ENCODE measurements around the gene PANK4. TPM values are rescaled to one million over a fixed set of nuclear protein-coding genes. Genes with fewer than 3 reads are reported as not detected.

The PANK4 gene
- total and polyA plus RNA-seq, 10 of the 15 experiments (the other 5 are each of a cell fraction or from before 2014, with no cell fraction given), result 0.35 to 38.0 (median 18.6) TPM

DNA sequence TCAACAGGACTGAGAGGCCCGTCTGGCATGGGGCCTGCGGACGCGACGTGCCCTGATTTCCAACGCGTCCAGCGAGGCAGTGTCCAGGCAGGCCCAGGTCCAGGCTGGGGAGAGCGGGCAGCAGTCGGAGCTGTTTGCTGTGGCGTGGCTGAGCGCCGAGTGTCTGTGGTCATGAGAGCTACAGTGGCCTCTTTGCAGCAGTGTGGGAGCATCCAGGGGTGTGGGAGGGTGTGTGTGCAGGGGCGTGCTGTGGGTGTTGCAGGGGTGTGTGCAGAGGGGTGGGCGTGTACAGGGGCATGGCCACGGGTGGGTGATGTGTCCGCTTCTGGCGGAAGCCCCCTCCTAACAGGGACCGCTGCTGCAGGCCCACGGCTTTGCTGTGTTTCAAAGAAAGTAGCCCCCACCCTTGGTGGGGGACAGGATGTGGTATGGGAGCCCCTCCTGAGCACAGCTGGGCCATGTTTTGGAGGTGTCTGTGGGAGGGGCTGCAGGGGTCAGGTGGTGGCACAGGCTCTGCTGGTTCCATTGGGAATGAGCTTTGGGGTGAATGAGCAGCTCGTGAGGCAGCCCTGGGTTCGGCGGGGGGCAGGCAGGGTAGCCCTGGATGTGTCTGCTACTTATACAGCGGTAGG lies 32.6 kb downstream of the PANK4 start (continued):
- TF ChIP-seq, protein P1, sequence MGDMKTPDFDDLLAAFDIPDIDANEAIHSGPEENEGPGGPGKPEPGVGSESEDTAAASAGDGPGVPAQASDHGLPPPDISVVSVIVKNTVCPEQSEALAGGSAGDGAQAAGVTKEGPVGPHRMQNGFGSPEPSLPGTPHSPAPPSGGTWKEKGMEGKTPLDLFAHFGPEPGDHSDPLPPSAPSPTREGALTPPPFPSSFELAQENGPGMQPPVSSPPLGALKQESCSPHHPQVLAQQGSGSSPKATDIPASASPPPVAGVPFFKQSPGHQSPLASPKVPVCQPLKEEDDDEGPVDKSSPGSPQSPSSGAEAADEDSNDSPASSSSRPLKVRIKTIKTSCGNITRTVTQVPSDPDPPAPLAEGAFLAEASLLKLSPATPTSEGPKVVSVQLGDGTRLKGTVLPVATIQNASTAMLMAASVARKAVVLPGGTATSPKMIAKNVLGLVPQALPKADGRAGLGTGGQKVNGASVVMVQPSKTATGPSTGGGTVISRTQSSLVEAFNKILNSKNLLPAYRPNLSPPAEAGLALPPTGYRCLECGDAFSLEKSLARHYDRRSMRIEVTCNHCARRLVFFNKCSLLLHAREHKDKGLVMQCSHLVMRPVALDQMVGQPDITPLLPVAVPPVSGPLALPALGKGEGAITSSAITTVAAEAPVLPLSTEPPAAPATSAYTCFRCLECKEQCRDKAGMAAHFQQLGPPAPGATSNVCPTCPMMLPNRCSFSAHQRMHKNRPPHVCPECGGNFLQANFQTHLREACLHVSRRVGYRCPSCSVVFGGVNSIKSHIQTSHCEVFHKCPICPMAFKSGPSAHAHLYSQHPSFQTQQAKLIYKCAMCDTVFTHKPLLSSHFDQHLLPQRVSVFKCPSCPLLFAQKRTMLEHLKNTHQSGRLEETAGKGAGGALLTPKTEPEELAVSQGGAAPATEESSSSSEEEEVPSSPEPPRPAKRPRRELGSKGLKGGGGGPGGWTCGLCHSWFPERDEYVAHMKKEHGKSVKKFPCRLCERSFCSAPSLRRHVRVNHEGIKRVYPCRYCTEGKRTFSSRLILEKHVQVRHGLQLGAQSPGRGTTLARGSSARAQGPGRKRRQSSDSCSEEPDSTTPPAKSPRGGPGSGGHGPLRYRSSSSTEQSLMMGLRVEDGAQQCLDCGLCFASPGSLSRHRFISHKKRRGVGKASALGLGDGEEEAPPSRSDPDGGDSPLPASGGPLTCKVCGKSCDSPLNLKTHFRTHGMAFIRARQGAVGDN (IDR thresholded peaks at IDR 0.05), result no peak
- TF ChIP-seq POLR2A (IDR thresholded peaks at IDR 0.05; ENCODE audit: low read depth, low read length) (no peak), BCL11A (IDR thresholded peaks at IDR 0.05; ENCODE audit: low read depth, low read length) (no peak), SIX5 (IDR thresholded peaks at IDR 0.05; ENCODE audit: low read depth, low read length, severe bottlenecking) (no peak), ZNF207 (IDR thresholded peaks at IDR 0.05; ENCODE audit: borderline replicate concordance) (no peak), RFX5 (IDR thresholded peaks at IDR 0.05; ENCODE audit: low read depth, low read length) (no peak), TCF3 (IDR thresholded peaks at IDR 0.05; ENCODE audit: borderline replicate concordance, insufficient read depth, low read depth, low read length) (no peak), CBX3 (IDR thresholded peaks at IDR 0.05; ENCODE audit: borderline replicate concordance, low read depth) (no peak), CHD2 (IDR thresholded peaks at IDR 0.05; ENCODE audit: borderline replicate concordance, low read depth, low read length) (no peak), STAT1 (conservative IDR thresholded peaks at IDR 0.05) (no peak), SREBF2 (IDR thresholded peaks at IDR 0.05; ENCODE audit: low read length) (no peak), HCFC1 (IDR thresholded peaks at IDR 0.05; ENCODE audit: low read length) (no peak)
- TF ChIP-seq, protein P2, sequence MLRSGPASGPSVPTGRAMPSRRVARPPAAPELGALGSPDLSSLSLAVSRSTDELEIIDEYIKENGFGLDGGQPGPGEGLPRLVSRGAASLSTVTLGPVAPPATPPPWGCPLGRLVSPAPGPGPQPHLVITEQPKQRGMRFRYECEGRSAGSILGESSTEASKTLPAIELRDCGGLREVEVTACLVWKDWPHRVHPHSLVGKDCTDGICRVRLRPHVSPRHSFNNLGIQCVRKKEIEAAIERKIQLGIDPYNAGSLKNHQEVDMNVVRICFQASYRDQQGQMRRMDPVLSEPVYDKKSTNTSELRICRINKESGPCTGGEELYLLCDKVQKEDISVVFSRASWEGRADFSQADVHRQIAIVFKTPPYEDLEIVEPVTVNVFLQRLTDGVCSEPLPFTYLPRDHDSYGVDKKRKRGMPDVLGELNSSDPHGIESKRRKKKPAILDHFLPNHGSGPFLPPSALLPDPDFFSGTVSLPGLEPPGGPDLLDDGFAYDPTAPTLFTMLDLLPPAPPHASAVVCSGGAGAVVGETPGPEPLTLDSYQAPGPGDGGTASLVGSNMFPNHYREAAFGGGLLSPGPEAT (IDR thresholded peaks at IDR 0.05; ENCODE audit: low read depth), result no peak
- TF ChIP-seq, protein P3, sequence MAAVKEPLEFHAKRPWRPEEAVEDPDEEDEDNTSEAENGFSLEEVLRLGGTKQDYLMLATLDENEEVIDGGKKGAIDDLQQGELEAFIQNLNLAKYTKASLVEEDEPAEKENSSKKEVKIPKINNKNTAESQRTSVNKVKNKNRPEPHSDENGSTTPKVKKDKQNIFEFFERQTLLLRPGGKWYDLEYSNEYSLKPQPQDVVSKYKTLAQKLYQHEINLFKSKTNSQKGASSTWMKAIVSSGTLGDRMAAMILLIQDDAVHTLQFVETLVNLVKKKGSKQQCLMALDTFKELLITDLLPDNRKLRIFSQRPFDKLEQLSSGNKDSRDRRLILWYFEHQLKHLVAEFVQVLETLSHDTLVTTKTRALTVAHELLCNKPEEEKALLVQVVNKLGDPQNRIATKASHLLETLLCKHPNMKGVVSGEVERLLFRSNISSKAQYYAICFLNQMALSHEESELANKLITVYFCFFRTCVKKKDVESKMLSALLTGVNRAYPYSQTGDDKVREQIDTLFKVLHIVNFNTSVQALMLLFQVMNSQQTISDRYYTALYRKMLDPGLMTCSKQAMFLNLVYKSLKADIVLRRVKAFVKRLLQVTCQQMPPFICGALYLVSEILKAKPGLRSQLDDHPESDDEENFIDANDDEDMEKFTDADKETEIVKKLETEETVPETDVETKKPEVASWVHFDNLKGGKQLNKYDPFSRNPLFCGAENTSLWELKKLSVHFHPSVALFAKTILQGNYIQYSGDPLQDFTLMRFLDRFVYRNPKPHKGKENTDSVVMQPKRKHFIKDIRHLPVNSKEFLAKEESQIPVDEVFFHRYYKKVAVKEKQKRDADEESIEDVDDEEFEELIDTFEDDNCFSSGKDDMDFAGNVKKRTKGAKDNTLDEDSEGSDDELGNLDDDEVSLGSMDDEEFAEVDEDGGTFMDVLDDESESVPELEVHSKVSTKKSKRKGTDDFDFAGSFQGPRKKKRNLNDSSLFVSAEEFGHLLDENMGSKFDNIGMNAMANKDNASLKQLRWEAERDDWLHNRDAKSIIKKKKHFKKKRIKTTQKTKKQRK (IDR thresholded peaks at IDR 0.05; ENCODE audit: low read depth, low read length), result no peak

Measured in GM12878 (cell line).